DOHH2 (cell line): Measurements from ENCODE around the gene PREX1.

Experiments
- CTCF ChIP-seq: fragments of 200-600 bp; sonication (generic); IDR thresholded peaks from one replicate; pipeline ENCODE4 v1.5.1; 2014; ENCODE audit warnings: antibody characterized with exemption, mild to moderate bottlenecking, low read depth, low read length; ENCODE audit not compliant: poor library complexity, severe bottlenecking
- EZH2phosphoT487 ChIP-seq: fragments of 200-600 bp; sonication (generic); IDR thresholded peaks from 2 replicates; pipeline ENCODE4 v1.6.1; 2017; ENCODE audit warnings: borderline replicate concordance, mild to moderate bottlenecking, antibody characterized with exemption, low read length, moderate library complexity, mixed read lengths

- TF ChIP-seq CTCF (no peak), EZH2phosphoT487 (no peak)
These were observed 13.5 kb upstream of the PREX1 start for GRCh38 chr20:48841196-48841874.
